ENCODE data around the gene RNU5B-1.

DNA sequence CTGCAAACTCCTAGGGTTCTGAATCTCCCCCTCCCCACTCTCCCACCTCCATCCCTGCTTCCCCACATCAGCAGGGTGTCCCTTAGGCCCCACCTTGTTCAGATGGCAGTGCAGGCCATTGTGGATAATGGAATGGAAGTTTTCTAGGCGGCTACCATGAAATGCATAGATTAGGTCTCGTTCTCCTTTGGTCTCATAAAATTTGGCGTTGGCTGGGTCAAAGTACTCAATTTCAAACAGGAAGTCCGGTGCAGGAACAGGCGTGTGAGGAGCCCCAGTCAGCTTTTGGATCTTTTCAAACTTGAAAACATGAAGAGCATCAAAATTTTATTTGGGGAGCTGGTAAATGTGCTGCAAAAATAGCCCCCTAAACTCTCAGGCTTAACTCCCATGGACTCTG is 38.0 kb upstream of the RNU5B-1 start:
- TF ChIP-seq, protein P1, sequence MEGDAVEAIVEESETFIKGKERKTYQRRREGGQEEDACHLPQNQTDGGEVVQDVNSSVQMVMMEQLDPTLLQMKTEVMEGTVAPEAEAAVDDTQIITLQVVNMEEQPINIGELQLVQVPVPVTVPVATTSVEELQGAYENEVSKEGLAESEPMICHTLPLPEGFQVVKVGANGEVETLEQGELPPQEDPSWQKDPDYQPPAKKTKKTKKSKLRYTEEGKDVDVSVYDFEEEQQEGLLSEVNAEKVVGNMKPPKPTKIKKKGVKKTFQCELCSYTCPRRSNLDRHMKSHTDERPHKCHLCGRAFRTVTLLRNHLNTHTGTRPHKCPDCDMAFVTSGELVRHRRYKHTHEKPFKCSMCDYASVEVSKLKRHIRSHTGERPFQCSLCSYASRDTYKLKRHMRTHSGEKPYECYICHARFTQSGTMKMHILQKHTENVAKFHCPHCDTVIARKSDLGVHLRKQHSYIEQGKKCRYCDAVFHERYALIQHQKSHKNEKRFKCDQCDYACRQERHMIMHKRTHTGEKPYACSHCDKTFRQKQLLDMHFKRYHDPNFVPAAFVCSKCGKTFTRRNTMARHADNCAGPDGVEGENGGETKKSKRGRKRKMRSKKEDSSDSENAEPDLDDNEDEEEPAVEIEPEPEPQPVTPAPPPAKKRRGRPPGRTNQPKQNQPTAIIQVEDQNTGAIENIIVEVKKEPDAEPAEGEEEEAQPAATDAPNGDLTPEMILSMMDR (conservative IDR thresholded peaks at IDR 0.05; ENCODE audit: low read depth, low read length): no peak
- TF ChIP-seq EZH2 (IDR thresholded peaks at IDR 0.05; ENCODE audit: borderline replicate concordance, low read depth, low read length, poor library complexity, severe bottlenecking): no peak
